MM.1S (cell line): ENCODE results near the gene EDARADD.

Source experiments
- CTCF ChIP-seq: fragments of 300-600 bp; sonication (generic); IDR thresholded peaks from 2 replicates; pipeline ENCODE4 v1.5.1; 2016; ENCODE audit warnings: antibody characterized with exemption, low read length, mixed read lengths
- EZH2 ChIP-seq: fragments of 300-600 bp; sonication (generic); optimal IDR thresholded peaks from 2 replicates; pipeline ENCODE3; 2017; ENCODE audit warnings: low read depth, mild to moderate bottlenecking, antibody characterized with exemption, low read length, mixed read lengths
- EZH2phosphoT487 ChIP-seq: fragments of 300-600 bp; sonication (generic); IDR thresholded peaks from 2 replicates; pipeline ENCODE4 v1.6.1; 2018; ENCODE audit warnings: antibody characterized with exemption, low read length

GRCh38 chr1:236516929-236517704 is 123.0 kb downstream of the EDARADD start:
- TF ChIP-seq CTCF: no peak
- TF ChIP-seq EZH2phosphoT487: no peak
- TF ChIP-seq EZH2: no peak
